B cell (primary cell): ENCODE measurements around the gene TJP3. TPM values are rescaled to one million over a fixed set of nuclear protein-coding genes. Genes with fewer than 3 reads are reported as not detected.

ENCODE experiments used
- ATAC-seq: fragments of 200-7000 bp; cut with Tn5 transposase; one replicate; pipeline ENCODE4 v1.10.0; 2021; ENCODE audit warnings: low read depth, mild to moderate bottlenecking, moderate number of reproducible peaks, moderate library complexity
- CTCF ChIA-PET: fragments of 350-600 bp; sonication (Branson Sonifier 250); formaldehyde crosslinking; loops from one replicate; lab custom pipeline; 2021; ENCODE audit warnings: antibody characterized with exemption, inconsistent platforms; lab: Charles Lee
- POLR2A ChIA-PET: fragments of 350-600 bp; sonication (Branson Sonifier 250); formaldehyde crosslinking; loops from one replicate; lab custom pipeline; 2021; ENCODE audit warnings: antibody characterized with exemption; lab: Charles Lee
- DNase-seq: peaks from one replicate; pipeline ENCODE4 v3.0.0; 2013
- H2AFZ ChIP-seq: 2 replicates; pipeline ENCODE4 v1.6.1; 2012; ENCODE audit warnings: mild to moderate bottlenecking, low read depth, low read length; ENCODE audit not compliant: insufficient read depth, poor library complexity, severe bottlenecking
- H3K27ac ChIP-seq, 2 donors: 1 replicate in 1 of 2; 2 replicates in 1 of 2; pipeline ENCODE4 v1.5.1; 2012 to 2013; ENCODE audit warnings: low read length in 2 of 2, mild to moderate bottlenecking in 2 of 2, moderate library complexity in 1 of 2
- H3K27me3 ChIP-seq, 4 experiments: fragments of 200-600 bp in 1 of 4; sonication (generic) in 1 of 4; replicated peaks in 1 of 4; 1 replicate in 2 of 4; 2 replicates in 2 of 4; pipeline versions ENCODE4 v1.6.1 to v1.7.0; 2013 to 2016; ENCODE audit warnings: low read length in 3 of 4, mild to moderate bottlenecking in 2 of 4, mixed read lengths in 1 of 4, moderate library complexity in 1 of 4; ENCODE audit not compliant: insufficient read depth in 4 of 4, control insufficient read depth in 3 of 4; ENCODE audit errors: control extremely low read depth in 1 of 4
- H3K36me3 ChIP-seq, 2 experiments: replicated peaks in 1 of 2; 1 replicate in 1 of 2; 2 replicates in 1 of 2; pipeline versions ENCODE4 v1.6.1 to v1.7.1; 2013; ENCODE audit warnings: low read length in 1 of 2; ENCODE audit not compliant: insufficient read depth in 2 of 2, control insufficient read depth in 1 of 2; ENCODE audit errors: control extremely low read depth in 1 of 2, extremely low read depth in 1 of 2
- H3K4me1 ChIP-seq, 2 donors: fragments of 200-600 bp in 1 of 2; sonication (generic) in 1 of 2; 1 replicate in 1 of 2; 2 replicates in 1 of 2; pipeline versions ENCODE4 v1.5.1 to v1.6.1; 2013 to 2017; ENCODE audit warnings: low read length in 2 of 2; ENCODE audit not compliant: control insufficient read depth in 2 of 2, insufficient read depth in 2 of 2
- H3K4me2 ChIP-seq: replicated peaks from 2 replicates; pipeline ENCODE3; 2012; ENCODE audit warnings: mild to moderate bottlenecking, low read depth, low read length; ENCODE audit not compliant: poor library complexity, severe bottlenecking
- H3K4me3 ChIP-seq, 5 experiments: fragments of 200-600 bp in 1 of 5; sonication (generic) in 1 of 5; 1 replicate in 3 of 5; 2 replicates in 2 of 5; pipeline versions ENCODE4 v1.5.1 to v1.7.0; 2011 to 2016; ENCODE audit warnings: low read length in 4 of 5, mild to moderate bottlenecking in 4 of 5, low read depth in 2 of 5, control low read depth in 1 of 5, moderate library complexity in 1 of 5; ENCODE audit not compliant: insufficient read depth in 1 of 5; ENCODE audit errors: control extremely low read depth in 1 of 5, extremely low read depth in 1 of 5
- H3K79me2 ChIP-seq: fragments of 200-600 bp; sonication (generic); one replicate; pipeline ENCODE4 v1.6.0; 2016; ENCODE audit warnings: low read length; ENCODE audit not compliant: control insufficient read depth, insufficient read depth
- H3K9ac ChIP-seq: fragments of 200-600 bp; sonication (generic); 2 replicates; pipeline ENCODE4 v1.6.1; 2017; ENCODE audit warnings: mild to moderate bottlenecking, low read length, moderate library complexity
- H3K9me3 ChIP-seq, 3 donors: one replicate each; pipeline versions ENCODE4 v1.6.1 to v1.7.1; 2013; ENCODE audit warnings: low read length in 2 of 3; ENCODE audit not compliant: control insufficient read depth in 2 of 3, insufficient read depth in 1 of 3; ENCODE audit errors: control extremely low read depth in 1 of 3
- H4K20me1 ChIP-seq: 2 replicates; pipeline ENCODE4 v1.6.0; 2012; ENCODE audit warnings: mild to moderate bottlenecking, low read length; ENCODE audit not compliant: insufficient read depth, control insufficient read depth, poor library complexity, severe bottlenecking
- H3K27ac Mint-ChIP-seq: one replicate; pipeline ENCODE4 v1.8.0; 2021; ENCODE audit warnings: mixed read lengths
- H3K27me3 Mint-ChIP-seq: one replicate; pipeline ENCODE4 v1.8.0; 2021; ENCODE audit warnings: mixed read lengths
- H3K4me1 Mint-ChIP-seq: one replicate; pipeline ENCODE4 v1.8.0; 2021; ENCODE audit warnings: mixed read lengths
- H3K4me3 Mint-ChIP-seq: one replicate; pipeline ENCODE4 v1.8.0; 2021; ENCODE audit warnings: mixed read lengths
- H3K9me3 Mint-ChIP-seq: one replicate; pipeline ENCODE4 v1.8.0; 2022; ENCODE audit warnings: mixed read lengths; ENCODE audit not compliant: insufficient read depth
- WGBS: methylation state at CpG from one replicate; pipeline ENCODE4 v1.1.5; 2013; ENCODE audit warnings: missing lambda C conversion rate; ENCODE audit not compliant: insufficient coverage; 5-methylcytosine and 5-hydroxymethylcytosine counted together
- intact Hi-C: fragments of 100-400 bp; cut with micrococcal nuclease; formaldehyde crosslinking; loops from one replicate; pipeline ENCODE4 v1.10.0; 2022
- polyA plus RNA-seq: library from polyadenylated mRNA; depleted of rRNA; stranded (reverse); fragments of >200 nt; gene quantifications from 2 replicates; pipeline ENCODE4 v1.2.3, GENCODE V29; 2012
- total RNA-seq, 2 donors: library from RNA; stranded (reverse); fragments of 120-200 nt in 1 of 2; gene quantifications; 1 replicate in 1 of 2; 2 replicates in 1 of 2; pipeline versions ENCODE4 v1.2.3 to v1.2.4, GENCODE V29; 2013 to 2022
- TF ChIP-seq, protein P1 (sequence below): fragments of 200-600 bp; IDR thresholded peaks from one replicate; pipeline ENCODE4 v1.8.0; 2022; ENCODE audit warnings: antibody characterized with exemption, mild to moderate bottlenecking

TJP3 gene
- total and polyA plus RNA-seq, 2 donors (not counting 1 experiment from before 2014, with no cell fraction given) = 2.1 to 2.9 TPM

DNA sequence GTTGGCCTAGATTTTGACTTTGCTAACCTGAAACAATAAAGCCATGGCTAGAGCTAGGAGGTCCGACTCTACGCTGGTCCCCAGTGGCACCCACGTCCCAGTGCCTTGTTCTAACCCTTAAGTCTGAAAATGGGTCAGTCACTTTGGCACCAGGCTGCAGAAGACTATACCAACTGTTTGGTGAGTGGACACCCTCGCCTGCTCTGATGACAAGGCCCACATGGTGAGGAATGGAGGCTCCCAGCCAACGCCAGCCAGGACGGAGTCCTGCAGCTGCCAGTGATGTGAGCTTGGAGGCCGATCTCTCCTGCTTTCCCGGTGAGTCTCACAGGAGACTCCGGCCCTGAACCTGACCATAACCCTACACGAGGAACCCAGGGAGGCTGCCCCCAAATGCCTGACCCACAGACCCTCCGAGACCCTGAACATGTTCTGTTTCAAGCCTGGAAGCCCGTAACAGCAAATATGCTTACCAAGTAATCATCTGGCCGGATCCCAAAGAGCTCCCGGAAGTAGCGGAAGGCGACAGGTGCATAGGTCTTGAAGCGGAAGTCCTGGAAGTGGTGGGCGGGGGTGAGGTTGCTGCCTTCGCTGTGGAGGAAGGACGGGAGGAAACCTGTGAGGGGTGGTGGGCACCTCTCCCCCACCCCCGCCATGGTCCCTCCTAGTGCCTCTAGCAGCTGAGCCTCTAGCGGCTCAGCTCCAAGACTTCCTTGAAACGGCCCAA is 47.5 kb upstream of the TJP3 start:
- H2AFZ ChIP-seq = no peak overlapping the region
- ChIA-PET POLR2A (interaction anchor here (0.6 kb wide), 1 partner anchor 67 kb away, joined by 3 read pairs; no protein-coding TSS in a partner anchor), CTCF (interaction anchor here (1.2 kb wide), 1 partner anchor 39 kb away, joined by 5 read pairs; the partner anchor contains the start of gene PIP5K1C)
- peaks cover 22% of the 10 kb centered on the region for H3K4me1 Mint-ChIP-seq
- H3K27me3 Mint-ChIP-seq = no peaks in the 10 kb centered on the region
- intact Hi-C loops = no loop called here
- peaks cover 12 to 23% of the 10 kb centered on the region in 2 donors for H3K4me1 ChIP-seq
- H3K27ac Mint-ChIP-seq = no peak overlapping the region
- peaks cover 22% of the 10 kb centered on the region for H3K79me2 ChIP-seq
- no peak overlapping the region for H3K4me3 ChIP-seq
- no peak overlapping the region for H3K4me2 ChIP-seq
- 93% methylated on average over 21 of the region's 23 CpGs for WGBS
- H4K20me1 ChIP-seq = no peaks in the 10 kb centered on the region
- DNase-seq = no peak
- peaks cover 0 to 20% (median 3%) of the 10 kb centered on the region in 3 donors for H3K9me3 ChIP-seq
- no peaks in the 10 kb centered on the region for H3K27me3 ChIP-seq
- ATAC-seq = no peak
- no peaks in the 10 kb centered on the region for H3K9me3 Mint-ChIP-seq
- TF ChIP-seq, protein P1, sequence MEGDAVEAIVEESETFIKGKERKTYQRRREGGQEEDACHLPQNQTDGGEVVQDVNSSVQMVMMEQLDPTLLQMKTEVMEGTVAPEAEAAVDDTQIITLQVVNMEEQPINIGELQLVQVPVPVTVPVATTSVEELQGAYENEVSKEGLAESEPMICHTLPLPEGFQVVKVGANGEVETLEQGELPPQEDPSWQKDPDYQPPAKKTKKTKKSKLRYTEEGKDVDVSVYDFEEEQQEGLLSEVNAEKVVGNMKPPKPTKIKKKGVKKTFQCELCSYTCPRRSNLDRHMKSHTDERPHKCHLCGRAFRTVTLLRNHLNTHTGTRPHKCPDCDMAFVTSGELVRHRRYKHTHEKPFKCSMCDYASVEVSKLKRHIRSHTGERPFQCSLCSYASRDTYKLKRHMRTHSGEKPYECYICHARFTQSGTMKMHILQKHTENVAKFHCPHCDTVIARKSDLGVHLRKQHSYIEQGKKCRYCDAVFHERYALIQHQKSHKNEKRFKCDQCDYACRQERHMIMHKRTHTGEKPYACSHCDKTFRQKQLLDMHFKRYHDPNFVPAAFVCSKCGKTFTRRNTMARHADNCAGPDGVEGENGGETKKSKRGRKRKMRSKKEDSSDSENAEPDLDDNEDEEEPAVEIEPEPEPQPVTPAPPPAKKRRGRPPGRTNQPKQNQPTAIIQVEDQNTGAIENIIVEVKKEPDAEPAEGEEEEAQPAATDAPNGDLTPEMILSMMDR = no peak
- H3K4me3 Mint-ChIP-seq = no peak overlapping the region
- no peak overlapping the region for H3K9ac ChIP-seq
- no peak overlapping the region for H3K27ac ChIP-seq
- H3K36me3 ChIP-seq = peaks cover 0 to 17% of the 10 kb centered on the region in 2 experiments
